T-helper 2 cell treated with Interferon-gamma antibody and Interleukin-4, amounts not matched to agents 100 ng/mL and 5 ng/mL, for 36 hours (primary cell): Measurements from ENCODE around the gene KBTBD13. TPM values are rescaled to one million over a fixed set of nuclear protein-coding genes. Genes with fewer than 3 reads are reported as not detected.

Source experiments
- intact Hi-C: fragments of 100-400 bp; cut with micrococcal nuclease; formaldehyde crosslinking; loops from one replicate; pipeline ENCODE4 v1.15.1; 2023
- total RNA-seq: library from RNA; stranded (reverse); gene quantifications from 2 replicates; pipeline ENCODE4 v1.2.3, GENCODE V29; 2022

The KBTBD13 gene
- total RNA-seq, 1 donor from 2014 or later, result not detected

DNA sequence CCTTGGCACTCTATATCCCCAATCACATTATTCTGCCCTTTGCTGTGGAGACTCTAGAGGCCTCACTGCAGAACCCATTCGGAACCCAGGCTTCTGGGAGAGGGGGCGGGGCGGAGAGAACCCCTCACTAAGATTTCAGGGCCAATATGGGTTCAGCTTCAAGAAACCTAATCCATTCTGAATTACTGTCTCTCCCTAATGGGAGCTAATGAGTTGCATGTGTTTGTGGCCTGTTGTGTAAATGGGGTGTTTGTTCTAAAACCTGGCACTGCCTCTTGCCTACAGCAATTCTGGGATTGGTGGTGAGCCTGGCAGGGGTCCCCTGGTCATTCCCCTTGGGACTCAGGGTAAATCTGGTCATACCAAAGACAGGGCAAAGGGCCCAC is 8.2 kb upstream of the KBTBD13 start:
- intact Hi-C loops, result no loop called here

DNA sequence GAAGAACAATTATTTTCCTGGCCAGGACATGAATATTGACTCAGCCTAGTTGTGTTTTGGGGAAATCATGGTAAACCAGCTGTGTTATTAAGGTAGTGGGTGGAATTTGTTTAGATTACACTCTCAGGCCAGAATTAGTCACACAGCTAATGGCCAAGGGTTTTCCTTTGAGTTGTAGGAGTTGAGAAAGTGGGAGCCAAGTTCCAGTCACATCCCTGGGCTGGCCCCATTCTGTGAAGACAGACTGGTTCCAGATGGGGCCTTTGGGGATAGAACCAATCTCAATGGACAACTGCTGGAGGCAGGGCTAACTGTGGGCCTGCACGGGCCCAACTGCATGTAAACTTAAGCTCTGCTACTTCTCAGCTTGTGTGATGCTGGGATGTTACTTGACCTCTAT is 7.4 kb upstream of the KBTBD13 start:
- intact Hi-C loops, result no loop called here

DNA sequence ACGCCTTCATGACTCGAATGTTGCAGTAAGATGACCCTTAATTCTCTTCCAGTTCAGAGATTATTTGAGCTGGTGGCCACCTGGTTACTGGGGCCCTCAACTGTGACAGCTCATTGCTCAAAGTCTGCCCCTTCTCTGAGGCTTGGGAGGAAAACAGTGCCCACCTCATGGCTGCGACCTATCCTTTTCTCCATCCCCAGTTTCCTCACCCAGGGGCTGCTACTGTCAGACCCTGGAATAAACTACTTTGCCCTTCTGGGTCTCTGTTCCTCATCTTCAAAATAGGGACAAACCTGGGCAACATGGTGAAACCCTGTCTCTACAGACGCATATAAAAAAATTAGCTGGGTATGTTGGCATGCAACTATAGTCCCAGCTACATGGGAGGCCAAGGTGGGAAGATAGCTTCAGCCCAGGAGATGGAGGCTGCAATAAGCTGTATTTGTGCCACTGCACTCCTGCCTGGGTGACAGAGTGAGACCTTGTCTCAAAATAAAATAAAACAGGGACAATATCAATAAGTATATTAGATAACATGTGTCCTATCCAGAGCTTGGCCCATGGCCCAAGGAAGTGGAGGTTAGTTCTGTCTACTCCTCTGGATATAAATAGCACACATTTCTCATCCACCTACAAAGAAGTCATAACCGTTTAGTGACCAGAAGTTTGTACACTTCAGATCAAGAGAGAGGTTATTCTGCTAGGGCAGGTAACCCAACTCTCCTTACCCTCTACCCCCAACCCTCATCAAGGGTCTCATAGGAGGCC is 6.6 kb upstream of the KBTBD13 start:
- intact Hi-C loops, result no loop called here

DNA sequence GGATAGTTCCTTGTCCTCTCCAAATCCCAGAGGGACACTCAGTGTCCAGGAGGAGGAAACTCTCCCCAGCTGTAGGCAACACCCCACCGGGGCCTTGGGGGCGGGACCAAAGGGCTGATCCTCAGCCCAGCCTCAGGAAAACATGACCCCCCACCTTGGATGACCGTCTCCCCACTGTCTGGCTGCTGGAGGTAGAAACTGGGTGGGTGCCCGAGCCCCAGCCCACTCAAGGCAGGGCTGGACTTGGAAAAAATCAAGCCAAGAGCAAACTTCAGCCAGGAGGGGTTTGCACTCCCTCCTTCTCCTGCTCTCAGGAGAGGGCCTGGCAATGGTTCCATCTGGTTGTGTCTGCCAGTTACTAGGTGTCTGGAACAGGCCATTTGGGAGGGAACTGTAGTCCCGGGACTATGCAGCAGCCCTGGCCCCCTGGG is 5.2 kb upstream of the KBTBD13 start:
- intact Hi-C loops, result no loop called here

DNA sequence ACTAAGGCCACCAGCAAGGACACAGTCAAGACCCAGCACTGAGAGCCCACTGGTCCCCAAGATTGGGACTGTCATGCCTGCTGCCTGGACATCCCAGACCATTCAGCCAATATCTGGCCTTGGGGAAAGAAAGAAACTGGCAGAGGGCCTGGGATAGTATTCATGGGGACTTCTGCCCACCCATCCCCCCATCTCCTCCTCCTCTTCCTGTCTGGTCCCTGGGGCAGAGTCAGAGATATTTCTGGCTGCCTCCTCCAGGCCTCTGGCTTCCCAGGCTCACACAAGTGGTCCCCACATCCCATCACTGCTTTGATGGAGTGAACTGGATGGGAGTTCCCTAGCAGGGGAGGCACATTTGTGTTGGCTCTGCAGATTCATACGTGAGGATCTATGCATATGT is 4.5 kb upstream of the KBTBD13 start:
- intact Hi-C loops, result no loop called here

DNA sequence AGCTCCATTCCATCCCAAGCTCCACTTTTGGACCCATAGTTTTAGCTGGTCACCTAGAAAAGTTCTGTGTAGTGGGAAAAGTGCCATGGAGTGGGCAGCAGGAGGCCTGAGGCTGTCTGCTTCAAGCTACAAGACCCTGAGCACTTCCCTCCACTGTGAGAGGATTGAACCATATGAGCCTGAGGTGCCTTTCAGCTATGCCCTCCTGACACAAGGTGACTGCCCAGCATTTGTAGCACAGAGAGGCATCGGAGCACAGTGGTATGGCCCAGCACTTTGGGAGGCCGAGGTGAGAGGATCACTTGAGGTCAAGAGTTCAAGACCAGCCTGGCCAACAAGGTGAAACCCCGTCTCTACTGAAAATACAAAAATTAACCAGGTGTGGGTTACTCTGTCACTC is 3.9 kb upstream of the KBTBD13 start:
- intact Hi-C loops, result no loop called here

DNA sequence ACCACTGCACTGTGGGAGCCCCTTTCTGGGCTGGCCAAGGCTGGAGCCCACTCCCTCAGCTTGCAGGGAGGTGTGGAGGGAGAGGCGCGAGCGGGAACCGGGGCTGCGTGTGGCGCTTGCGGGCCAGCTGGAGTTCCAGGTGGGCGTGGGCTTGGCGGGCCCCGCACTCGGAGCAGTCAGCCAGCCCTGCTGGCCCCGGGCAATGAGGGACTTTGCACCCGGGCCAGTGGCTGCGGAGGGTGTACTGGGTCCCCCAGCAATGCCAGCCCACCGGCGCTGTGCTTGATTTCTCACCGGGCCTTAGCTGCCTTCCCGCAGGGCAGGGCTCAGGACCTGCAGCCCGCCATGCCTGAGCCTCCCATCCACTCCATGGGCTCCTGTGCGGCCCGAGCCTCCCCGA is 1.6 kb upstream of the KBTBD13 start:
- intact Hi-C loops, result loop anchor here (5.0 kb wide), 1 partner anchor 343 kb away; no protein-coding TSS in a partner anchor

DNA sequence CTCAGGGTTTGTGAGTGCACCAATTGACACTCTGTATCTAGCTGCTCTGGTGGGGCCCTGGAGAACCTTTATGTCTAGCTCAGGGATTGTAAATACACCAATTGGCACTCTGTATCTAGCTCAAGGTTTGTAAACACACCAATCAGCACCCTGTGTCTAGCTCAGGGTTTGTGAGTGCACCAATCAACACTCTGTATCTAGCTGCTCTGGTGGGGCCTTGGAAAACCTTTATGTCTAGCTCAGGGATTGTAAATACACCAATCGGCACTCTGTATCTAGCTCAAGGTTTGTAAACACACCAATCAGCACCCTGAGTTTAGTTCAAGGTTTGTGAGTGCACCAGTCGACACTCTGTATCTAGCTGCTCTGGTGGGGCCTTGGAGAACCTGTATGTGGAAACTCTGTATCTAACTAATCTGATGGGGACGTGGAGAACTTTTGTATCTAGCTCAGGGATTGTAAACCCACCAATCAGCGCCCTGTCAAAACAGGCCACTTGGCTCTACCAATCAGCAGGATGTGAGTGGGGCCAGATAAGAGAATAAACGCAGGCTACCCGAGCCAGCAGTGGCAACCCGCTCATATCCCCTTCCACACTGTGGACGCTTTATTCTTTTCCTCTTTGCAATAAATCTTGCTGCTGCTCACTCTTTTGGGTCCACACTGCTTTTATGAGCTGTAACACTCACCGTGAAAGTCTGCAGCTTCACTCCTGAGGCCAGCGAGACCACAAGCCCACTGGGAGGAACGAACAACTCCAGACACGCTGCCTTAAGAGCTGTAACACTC is 745 bp upstream of the KBTBD13 start:
- intact Hi-C loops, result loop anchor here (5.0 kb wide), 1 partner anchor 344 kb away; no protein-coding TSS in a partner anchor

DNA sequence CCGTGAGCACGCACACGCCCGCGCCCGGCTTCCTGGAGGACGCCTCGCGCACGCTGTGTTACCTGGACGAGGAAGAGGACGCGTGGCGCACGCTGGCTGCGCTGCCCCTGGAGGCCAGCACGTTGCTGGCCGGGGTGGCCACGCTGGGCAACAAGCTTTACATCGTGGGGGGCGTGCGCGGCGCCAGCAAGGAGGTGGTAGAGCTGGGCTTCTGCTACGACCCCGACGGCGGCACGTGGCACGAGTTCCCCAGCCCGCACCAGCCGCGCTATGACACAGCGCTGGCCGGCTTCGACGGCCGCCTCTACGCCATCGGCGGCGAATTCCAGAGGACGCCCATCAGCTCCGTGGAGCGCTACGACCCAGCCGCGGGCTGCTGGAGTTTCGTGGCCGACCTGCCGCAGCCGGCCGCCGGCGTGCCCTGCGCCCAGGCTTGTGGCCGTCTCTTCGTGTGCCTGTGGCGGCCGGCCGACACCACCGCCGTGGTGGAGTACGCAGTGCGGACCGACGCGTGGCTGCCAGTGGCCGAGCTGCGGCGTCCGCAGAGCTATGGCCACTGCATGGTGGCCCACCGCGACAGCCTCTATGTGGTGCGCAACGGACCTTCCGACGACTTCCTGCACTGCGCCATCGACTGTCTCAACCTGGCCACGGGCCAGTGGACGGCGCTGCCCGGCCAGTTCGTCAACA is 890 bp downstream of the KBTBD13 start:
- intact Hi-C loops, result loop anchor here (5.0 kb wide), 1 partner anchor 345 kb away; no protein-coding TSS in a partner anchor

DNA sequence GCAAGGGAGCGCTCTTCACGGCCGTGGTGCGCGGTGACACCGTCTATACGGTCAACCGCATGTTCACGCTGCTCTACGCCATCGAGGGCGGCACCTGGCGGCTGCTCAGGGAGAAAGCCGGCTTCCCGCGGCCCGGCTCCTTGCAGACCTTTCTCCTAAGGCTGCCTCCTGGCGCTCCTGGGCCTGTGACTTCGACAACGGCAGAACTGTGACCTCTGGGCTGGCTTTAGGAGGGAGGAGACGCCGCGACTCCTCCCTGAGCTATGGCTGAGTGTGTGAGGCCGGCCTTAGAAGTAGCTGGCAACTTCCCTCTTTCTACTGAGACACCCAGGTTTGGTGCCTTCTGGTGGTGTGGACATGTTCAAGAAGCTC is 1.4 kb downstream of the KBTBD13 start:
- intact Hi-C loops, result loop anchor here (1.0 to 5.0 kb wide), 2 partner anchors 45 to 346 kb away; no protein-coding TSS in a partner anchor

DNA sequence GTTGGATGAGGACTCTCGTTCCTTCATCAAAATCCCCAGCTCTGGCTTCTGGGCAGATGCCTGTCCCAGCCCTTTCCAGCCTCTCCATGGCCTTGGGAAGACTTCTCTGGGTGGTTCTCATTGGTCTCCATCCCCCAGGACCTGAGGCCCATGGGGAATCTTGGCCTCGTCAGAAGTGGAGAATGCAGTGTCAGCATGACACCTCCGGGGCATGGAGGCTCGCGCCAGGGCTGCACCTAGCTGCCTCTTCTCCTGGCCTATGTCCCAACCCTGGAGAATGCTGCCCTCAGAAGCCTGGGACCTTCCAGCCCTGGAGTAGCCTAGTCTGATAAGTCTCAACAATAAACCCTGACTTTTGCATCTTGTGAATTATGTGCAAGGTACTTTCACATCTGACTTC is 3.0 kb downstream of the KBTBD13 start:
- intact Hi-C loops, result loop anchor here (5.0 kb wide), 1 partner anchor 347 kb away; no protein-coding TSS in a partner anchor

DNA sequence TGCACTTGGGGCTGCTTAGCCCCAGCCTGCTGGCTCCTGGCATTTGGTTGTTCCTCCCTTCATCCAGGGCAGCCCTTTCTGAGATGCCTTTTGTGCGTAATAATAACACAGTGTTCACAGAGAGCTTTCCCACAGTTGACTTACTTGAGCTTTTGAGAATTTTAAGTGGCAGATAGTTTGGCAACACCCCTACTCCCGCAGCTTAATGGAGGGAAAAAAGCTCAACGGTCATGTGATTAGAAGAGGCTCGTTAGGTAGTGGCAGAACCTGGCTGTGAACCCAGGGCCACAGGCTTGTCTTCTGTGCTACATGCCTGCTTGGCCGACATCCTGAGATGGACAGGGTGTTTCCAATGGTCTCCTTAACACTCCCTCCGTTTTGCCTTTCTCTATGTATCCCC is 4.7 kb downstream of the KBTBD13 start:
- intact Hi-C loops, result no loop called here

DNA sequence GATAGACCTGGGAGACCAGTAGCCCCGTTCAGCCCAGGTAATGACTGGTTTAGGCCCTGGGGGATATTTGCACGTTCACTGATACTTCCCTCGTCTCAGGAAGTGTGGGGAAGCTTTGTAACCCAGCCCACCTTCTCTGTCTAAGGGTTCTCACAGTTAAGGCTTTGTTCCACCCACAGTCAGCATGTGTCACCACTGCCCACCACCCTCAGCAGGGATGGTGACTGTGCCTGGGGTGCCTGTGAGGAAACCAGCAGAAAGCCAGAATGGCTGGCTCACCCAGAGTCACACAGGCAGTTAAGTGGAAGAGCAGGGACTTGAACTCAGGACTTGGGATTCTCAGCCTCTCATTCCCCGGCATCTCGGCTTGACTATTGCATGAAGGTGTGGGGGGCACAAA is 5.2 kb downstream of the KBTBD13 start:
- intact Hi-C loops, result no loop called here

DNA sequence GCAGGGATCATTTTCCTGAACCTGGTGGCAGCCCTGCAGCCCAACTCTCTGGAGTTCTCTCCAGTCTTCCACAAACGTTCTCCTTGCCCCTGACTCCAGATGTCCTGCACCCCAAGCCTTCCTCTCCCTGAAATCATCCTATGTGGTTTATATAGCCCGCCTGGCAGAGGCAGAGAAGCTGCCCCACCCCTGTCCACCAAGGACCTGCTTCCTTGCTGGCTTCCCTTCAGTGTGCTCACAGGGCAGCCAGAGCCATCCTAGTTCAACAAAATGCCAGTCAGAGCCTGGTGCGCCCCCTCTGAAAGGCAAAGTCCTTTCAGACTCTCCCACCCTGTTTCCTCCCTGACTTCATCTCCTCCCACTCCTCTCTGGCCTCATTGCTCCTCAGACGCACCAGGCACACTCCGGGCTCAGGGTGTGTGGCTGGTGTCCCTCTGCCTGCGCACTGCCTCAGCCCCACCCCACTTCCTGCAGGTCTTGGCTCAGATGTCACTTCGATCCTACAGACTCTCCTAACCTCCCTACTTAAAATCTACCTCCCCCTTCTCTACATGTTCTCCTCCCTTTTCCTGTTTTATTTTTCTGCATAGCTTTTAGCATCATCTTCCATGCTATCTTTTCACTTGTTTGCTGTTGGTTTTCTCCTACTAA is 5.9 kb downstream of the KBTBD13 start:
- intact Hi-C loops, result no loop called here

DNA sequence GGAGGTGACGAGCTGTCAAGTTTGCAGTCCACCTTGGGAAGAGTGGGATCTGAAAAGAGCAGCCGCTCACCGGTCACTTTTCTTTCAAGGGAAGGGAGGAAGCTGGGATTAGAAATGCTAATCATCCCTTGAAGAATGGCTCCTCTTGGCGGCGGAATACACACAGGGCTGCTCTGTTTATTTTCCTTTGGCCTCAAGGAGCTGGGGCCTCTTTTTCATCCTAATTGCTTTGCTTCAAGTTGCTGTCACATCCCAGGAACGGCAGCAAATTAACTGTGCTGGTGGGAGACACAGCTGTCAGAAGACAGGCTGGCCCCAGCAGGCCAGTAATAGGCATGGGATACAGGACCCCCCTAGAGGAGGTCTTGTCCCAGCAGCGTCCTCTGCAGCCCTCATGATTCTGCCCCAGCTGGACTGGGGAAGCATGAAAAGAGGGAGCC is 6.7 kb downstream of the KBTBD13 start:
- intact Hi-C loops, result no loop called here

DNA sequence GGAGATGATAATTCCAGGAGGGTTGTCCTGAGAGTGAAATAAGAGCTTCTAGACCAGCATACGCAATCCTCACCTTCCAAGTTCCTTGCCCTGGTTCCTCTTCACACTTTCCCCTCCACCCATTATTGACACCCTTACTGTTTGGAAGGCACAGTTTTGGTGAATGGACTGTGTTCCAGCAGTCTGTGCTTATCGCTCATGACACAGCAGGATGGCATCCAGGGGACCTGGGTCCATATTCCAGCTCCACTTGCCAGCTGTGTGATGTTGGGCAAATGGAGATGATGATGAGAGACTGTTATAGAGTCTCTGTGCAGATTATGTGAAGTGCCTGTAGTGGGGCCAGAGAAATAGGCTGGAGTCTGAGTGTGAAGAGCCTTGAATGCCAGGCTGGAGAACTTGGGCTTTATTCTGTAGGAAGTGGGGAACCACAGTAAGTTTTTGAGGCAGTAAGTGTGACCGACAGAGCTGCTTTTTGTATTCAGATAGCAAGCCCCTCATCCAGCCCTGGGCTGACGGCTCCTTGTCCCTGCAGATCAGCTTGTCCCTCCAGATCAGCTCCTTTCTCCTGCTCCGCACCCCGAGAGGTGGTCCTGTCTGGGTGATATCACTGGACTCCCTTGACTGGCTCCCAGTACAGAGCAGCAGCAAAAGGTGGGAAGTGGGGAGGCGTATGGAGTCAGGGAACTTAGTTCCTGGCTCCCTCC is 8.1 kb downstream of the KBTBD13 start:
- intact Hi-C loops, result no loop called here

DNA sequence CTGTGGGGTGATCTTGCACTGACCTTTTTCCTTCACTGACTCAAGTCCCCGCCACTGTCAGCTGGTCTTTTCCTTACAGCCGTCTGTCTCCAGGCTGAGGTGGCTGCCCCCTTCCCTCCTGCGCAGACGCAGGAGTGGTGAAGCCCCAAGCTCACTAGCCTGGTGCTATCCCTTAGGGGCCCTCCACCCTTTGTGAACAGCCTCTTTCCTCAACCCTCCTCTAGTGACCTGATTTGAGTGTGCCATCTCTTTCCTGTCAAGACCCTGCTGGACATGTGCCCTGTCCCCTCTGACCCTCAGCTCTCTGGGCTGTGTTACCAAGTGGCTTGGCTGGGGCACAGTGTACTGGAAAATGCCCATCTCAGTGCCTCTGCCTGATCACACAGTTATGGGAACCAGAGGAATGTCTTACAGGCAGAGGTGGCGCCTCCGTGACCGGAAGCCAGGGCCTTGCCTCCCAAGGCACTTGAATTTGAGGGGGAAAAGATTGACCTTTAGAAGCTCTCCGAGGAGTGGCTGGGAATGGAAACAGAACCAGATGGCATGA is 8.7 kb downstream of the KBTBD13 start:
- intact Hi-C loops, result no loop called here

DNA sequence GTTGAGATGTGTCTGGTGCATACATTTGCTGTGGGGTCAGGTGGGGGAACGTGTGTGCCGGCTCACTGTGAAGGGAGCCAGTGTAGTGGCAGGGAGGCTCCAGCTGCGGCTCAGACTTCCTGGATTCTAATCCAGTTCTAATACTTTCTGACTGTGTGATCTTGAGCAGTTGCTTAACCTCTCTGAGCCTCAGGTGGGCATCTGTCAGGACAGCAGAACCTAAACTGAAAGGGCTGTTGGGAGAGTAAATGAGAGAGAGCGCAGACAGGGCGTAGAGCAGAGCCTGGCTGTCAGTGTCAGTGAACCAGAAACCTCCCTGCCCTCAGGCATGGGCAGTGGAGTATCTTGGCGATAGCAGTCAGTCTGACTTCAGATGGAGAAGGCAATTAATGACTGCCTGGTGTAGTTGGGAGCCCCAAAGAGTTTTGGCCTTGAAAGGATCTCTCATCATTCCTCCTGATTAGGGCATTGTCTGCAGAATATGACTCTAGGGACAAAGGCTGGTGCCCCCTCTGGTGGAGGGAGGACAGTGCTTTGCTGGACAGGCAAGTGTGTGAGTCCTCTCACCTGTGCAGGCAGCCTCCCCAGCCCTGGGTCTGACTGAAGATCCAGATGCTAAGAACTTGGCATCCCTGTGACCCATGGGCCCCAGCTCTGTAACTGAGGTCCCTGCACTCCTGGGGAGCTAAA is 9.6 kb downstream of the KBTBD13 start:
- intact Hi-C loops, result no loop called here

DNA sequence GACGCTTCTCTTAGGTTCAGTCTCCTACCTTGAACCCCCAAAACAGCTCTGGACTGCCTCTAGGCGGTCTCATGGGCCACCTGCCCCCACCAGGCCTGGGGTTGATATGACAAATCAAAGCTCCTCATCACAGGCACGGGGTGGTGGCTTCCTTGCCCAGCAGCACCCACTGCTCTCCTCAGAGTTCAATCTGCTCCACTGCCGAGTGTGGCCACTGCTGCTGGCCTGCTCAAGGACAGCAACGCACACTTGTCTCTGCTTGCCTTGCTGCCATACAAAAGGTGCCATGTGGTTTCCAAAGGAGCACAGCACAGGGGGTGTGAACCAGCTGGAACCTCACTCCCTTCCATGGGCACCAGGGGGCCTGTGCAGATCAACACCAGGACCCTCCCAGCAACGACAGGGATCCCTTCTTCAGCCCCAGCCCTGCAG is 10.2 kb downstream of the KBTBD13 start:
- intact Hi-C loops, result no loop called here

DNA sequence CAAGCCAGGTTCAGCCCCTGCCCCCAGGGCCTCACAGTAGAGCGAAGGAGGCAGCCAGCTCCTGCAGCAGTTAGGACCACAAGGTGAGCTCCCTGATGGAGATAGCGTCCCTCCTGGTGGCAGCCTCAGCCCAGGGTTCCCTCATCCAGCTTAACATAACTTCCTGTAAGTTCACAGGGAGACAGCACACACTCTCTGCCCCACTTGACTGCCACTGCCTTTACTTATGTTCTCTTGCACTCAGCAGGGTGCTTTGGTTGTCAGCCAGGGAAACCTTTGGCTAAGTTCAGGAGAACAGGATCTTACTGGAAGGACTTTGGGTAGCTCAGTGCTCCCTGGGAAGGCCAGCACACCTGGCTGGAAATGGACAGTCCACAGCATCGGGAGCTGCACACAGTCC is 10.9 kb downstream of the KBTBD13 start:
- intact Hi-C loops, result no loop called here
